ENCODE data around the gene AP4M1. TPM values are rescaled to one million over a fixed set of nuclear protein-coding genes. Genes with fewer than 3 reads are reported as not detected.
"Not testable (repeated sequence)": the region's sequence is repeated elsewhere in the genome, so short reads cannot be mapped to it uniquely, and the experiment has no call there.

The AP4M1 gene
- total RNA-seq, 1 donor from 2014 or later, result 15.5 TPM

GRCh38 chr7:100137851-100138760 is 36.7 kb downstream of the AP4M1 start:
- no peaks in the 10 kb centered on the region for H3K36me3 Mint-ChIP-seq (ENCODE audit: low read depth, unreplicated experiment)
- H4K20me1 ChIP-seq (ENCODE audit: insufficient read depth, low read length), result no peaks in the 10 kb centered on the region
- TF ChIP-seq CTCF (IDR thresholded peaks at IDR 0.05; ENCODE audit: insufficient read depth, low read depth, low read length) (no peak), EZH2 (IDR thresholded peaks at IDR 0.05; ENCODE audit: insufficient read depth, low read length) (no peak)
- H3K4me3 Mint-ChIP-seq (ENCODE audit: unreplicated experiment), result no peak overlapping the region
- H3K4me1 Mint-ChIP-seq (ENCODE audit: low read depth, unreplicated experiment), result peaks cover 2% of the 10 kb centered on the region
- DNase-seq (ENCODE audit: low read depth) (no peak), FAIRE-seq (no peak)
- H3K79me2 ChIP-seq (ENCODE audit: insufficient read depth, low read length), result no peaks in the 10 kb centered on the region
- no peaks in the 10 kb centered on the region for H3K36me3 ChIP-seq (ENCODE audit: insufficient read depth, low read length)
- peaks cover 2% of the 10 kb centered on the region for H3K27me3 ChIP-seq (ENCODE audit: insufficient read depth, low read length)
- no peak overlapping the region for H3K9ac ChIP-seq (ENCODE audit: low read length)
- no peak overlapping the region for H3K4me3 ChIP-seq (ENCODE audit: insufficient read depth, low read depth, low read length)
- H3K9me3 Mint-ChIP-seq (ENCODE audit: unreplicated experiment), result no peaks in the 10 kb centered on the region
- H2AFZ ChIP-seq (ENCODE audit: low read depth, low read length), result no peak overlapping the region
- H3K9me3 ChIP-seq (ENCODE audit: insufficient read depth, low read depth, low read length), result no peaks in the 10 kb centered on the region
- H3K27ac ChIP-seq (ENCODE audit: low read depth, low read length), result no peak overlapping the region
- no peak overlapping the region for H3K27ac Mint-ChIP-seq (ENCODE audit: unreplicated experiment)
- H3K4me2 ChIP-seq (ENCODE audit: low read length), result no peak overlapping the region
- no peaks in the 10 kb centered on the region for H3K4me1 ChIP-seq (ENCODE audit: insufficient read depth, low read length)
- H3K27me3 Mint-ChIP-seq (ENCODE audit: low read depth, unreplicated experiment), result peaks cover 9% of the 10 kb centered on the region

- Mint-ChIP-seq H3K36me3 (ENCODE audit: low read depth, unreplicated experiment) (no peaks in the 10 kb centered on the region), H3K4me1 (ENCODE audit: low read depth, unreplicated experiment) (peaks cover 2% of the 10 kb centered on the region), H3K27ac (ENCODE audit: unreplicated experiment) (no peak overlapping the region), H3K4me3 (ENCODE audit: unreplicated experiment) (no peak overlapping the region), H3K27me3 (ENCODE audit: low read depth, unreplicated experiment) (peaks cover 2% of the 10 kb centered on the region), H3K9me3 (ENCODE audit: unreplicated experiment) (no peaks in the 10 kb centered on the region)
- H3K9ac ChIP-seq (ENCODE audit: low read length), result no peak overlapping the region
- FAIRE-seq, result no peak
- H4K20me1 ChIP-seq (ENCODE audit: insufficient read depth, low read length), result no peaks in the 10 kb centered on the region
- no peak overlapping the region for H2AFZ ChIP-seq (ENCODE audit: low read depth, low read length)
- H3K79me2 ChIP-seq (ENCODE audit: insufficient read depth, low read length), result no peaks in the 10 kb centered on the region
- TF ChIP-seq EZH2 (IDR thresholded peaks at IDR 0.05; ENCODE audit: insufficient read depth, low read length) (no peak), CTCF (IDR thresholded peaks at IDR 0.05; ENCODE audit: insufficient read depth, low read depth, low read length) (no peak)
- H3K36me3 ChIP-seq (ENCODE audit: insufficient read depth, low read length), result no peaks in the 10 kb centered on the region
- no peak overlapping the region for H3K4me3 ChIP-seq (ENCODE audit: insufficient read depth, low read depth, low read length)
- no peaks in the 10 kb centered on the region for H3K9me3 ChIP-seq (ENCODE audit: insufficient read depth, low read depth, low read length)
- H3K27ac ChIP-seq (ENCODE audit: low read depth, low read length), result no peak overlapping the region
- no peak for DNase-seq (ENCODE audit: low read depth)
- no peaks in the 10 kb centered on the region for H3K27me3 ChIP-seq (ENCODE audit: insufficient read depth, low read length)
- no peaks in the 10 kb centered on the region for H3K4me1 ChIP-seq (ENCODE audit: insufficient read depth, low read length)
- no peak overlapping the region for H3K4me2 ChIP-seq (ENCODE audit: low read length)
Observed at GRCh38 chr7:100141555-100141949, 40.1 kb downstream of the AP4M1 start.

- no peaks in the 10 kb centered on the region for H3K27me3 ChIP-seq (ENCODE audit: insufficient read depth, low read length)
- no peaks in the 10 kb centered on the region for H3K9me3 Mint-ChIP-seq (ENCODE audit: unreplicated experiment)
- H4K20me1 ChIP-seq (ENCODE audit: insufficient read depth, low read length), result no peaks in the 10 kb centered on the region
- H3K4me3 ChIP-seq (ENCODE audit: insufficient read depth, low read depth, low read length), result no peak overlapping the region
- no peak overlapping the region for H3K4me3 Mint-ChIP-seq (ENCODE audit: unreplicated experiment)
- TF ChIP-seq EZH2 (IDR thresholded peaks at IDR 0.05; ENCODE audit: insufficient read depth, low read length) (no peak), CTCF (IDR thresholded peaks at IDR 0.05; ENCODE audit: insufficient read depth, low read depth, low read length) (no peak)
- no peak overlapping the region for H3K4me2 ChIP-seq (ENCODE audit: low read length)
- no peaks in the 10 kb centered on the region for H3K36me3 ChIP-seq (ENCODE audit: insufficient read depth, low read length)
- H3K27ac ChIP-seq (ENCODE audit: low read depth, low read length), result no peak overlapping the region
- peaks cover 2% of the 10 kb centered on the region for H3K27me3 Mint-ChIP-seq (ENCODE audit: low read depth, unreplicated experiment)
- no peak for FAIRE-seq
- no peaks in the 10 kb centered on the region for H3K79me2 ChIP-seq (ENCODE audit: insufficient read depth, low read length)
- H3K36me3 Mint-ChIP-seq (ENCODE audit: low read depth, unreplicated experiment), result no peaks in the 10 kb centered on the region
- H3K9ac ChIP-seq (ENCODE audit: low read length), result no peak overlapping the region
- H2AFZ ChIP-seq (ENCODE audit: low read depth, low read length), result no peak overlapping the region
- H3K27ac Mint-ChIP-seq (ENCODE audit: unreplicated experiment), result no peak overlapping the region
- no peaks in the 10 kb centered on the region for H3K4me1 ChIP-seq (ENCODE audit: insufficient read depth, low read length)
- H3K4me1 Mint-ChIP-seq (ENCODE audit: low read depth, unreplicated experiment), result peaks cover 2% of the 10 kb centered on the region
- H3K9me3 ChIP-seq (ENCODE audit: insufficient read depth, low read depth, low read length), result no peaks in the 10 kb centered on the region
- DNase-seq (ENCODE audit: low read depth), result no peak
Observed at GRCh38 chr7:100142461-100142860, 41.0 kb downstream of the AP4M1 start.

DNA sequence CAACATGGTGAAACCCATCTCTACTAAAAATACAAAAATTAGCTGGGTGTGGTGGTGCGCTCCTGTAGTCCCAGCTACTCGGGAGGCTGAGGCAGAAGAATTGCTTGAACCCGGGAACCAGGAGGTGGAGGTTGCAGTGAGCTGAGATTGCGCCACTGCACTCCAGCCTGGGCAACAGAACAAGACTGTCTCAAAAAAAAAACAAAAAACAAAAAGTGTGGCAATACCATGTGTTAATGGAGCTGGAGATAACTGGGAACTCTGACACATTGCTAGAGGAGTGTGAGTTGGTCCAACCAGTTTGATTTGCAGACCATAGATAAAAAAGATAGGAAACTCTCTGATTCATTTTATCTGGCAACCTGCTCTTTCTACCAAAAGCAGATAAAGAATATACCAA is 44.9 kb downstream of the AP4M1 start:
- H3K9ac ChIP-seq (ENCODE audit: low read length), result not testable (repeated sequence)

More for the DNA sequence above, 44.9 kb downstream of the AP4M1 start:
- H3K9me3 ChIP-seq (ENCODE audit: insufficient read depth, low read depth, low read length); H3K36me3 ChIP-seq (ENCODE audit: insufficient read depth, low read length); H3K27ac Mint-ChIP-seq (ENCODE audit: unreplicated experiment); H3K4me2 ChIP-seq (ENCODE audit: low read length); H2AFZ ChIP-seq (ENCODE audit: low read depth, low read length); H3K36me3 Mint-ChIP-seq (ENCODE audit: low read depth, unreplicated experiment); FAIRE-seq; H3K4me1 Mint-ChIP-seq (ENCODE audit: low read depth, unreplicated experiment); H3K4me1 ChIP-seq (ENCODE audit: insufficient read depth, low read length); H4K20me1 ChIP-seq (ENCODE audit: insufficient read depth, low read length); H3K27me3 ChIP-seq (ENCODE audit: insufficient read depth, low read length); H3K4me3 Mint-ChIP-seq (ENCODE audit: unreplicated experiment); H3K27ac ChIP-seq (ENCODE audit: low read depth, low read length); H3K4me3 ChIP-seq (ENCODE audit: insufficient read depth, low read depth, low read length); H3K9me3 Mint-ChIP-seq (ENCODE audit: unreplicated experiment); H3K27me3 Mint-ChIP-seq (ENCODE audit: low read depth, unreplicated experiment): not testable (repeated sequence)
- H3K79me2 ChIP-seq (ENCODE audit: insufficient read depth, low read length), result peaks cover 17% of the 10 kb centered on the region
- peak; percentile 77 for DNase-seq (ENCODE audit: low read depth)

Measured in astrocyte (in vitro differentiated cells and primary cell).